GM12878 (cell line): ENCODE measurements around the gene BMI1. TPM values are rescaled to one million over a fixed set of nuclear protein-coding genes. Genes with fewer than 3 reads are reported as not detected.

Experiments
- ATAC-seq: fragments of 200-7000 bp; cut with Tn5 transposase; 3 replicates; pipeline ENCODE4 v1.9.1; 2020; ENCODE audit warnings: mild to moderate bottlenecking, moderate library complexity
- BruUV-seq: library from RNA; stranded (reverse); fragments of 400-500 nt; replicated peaks from 2 replicates; lab custom pipeline; 2021; lab: Mats Ljungman, UMichigan
- CTCF ChIA-PET: fragments of 300-600 bp; sonication (Branson Sonifier 250); formaldehyde crosslinking; extraction: SDS; loops from one replicate; lab custom pipeline; 2021; ENCODE audit warnings: inconsistent platforms; lab: Yijun Ruan, JAX
- POLR2A ChIA-PET: fragments of 350-600 bp; formaldehyde crosslinking; extraction: SDS; loops from one replicate; lab custom pipeline; 2021; ENCODE audit warnings: inconsistent platforms; lab: Charles Lee
- RAD21 ChIA-PET: fragments of 300-600 bp; sonication (Branson Sonifier 250); formaldehyde crosslinking; loops from one replicate; lab custom pipeline; 2023; ENCODE audit warnings: antibody characterized with exemption; ENCODE audit not compliant: unreplicated experiment; lab: Charles Lee
- SMC1A ChIA-PET: fragments of 300-600 bp; sonication (Branson Sonifier 250); formaldehyde crosslinking; loops from one replicate; lab custom pipeline; 2023; ENCODE audit not compliant: unreplicated experiment, uncharacterized antibody; lab: Charles Lee
- DNase-seq: peaks from one replicate; pipeline ENCODE4 v3.0.0-alpha.2; 2011; ENCODE audit warnings: low read depth, low spot score
- FAIRE-seq: peaks from 3 replicates; lab custom pipeline; 2011; peaks lifted over from hg19 to GRCh38; lab: Jason Lieb, UNC
- H2AFZ ChIP-seq: 2 replicates; pipeline ENCODE4 v1.6.0; 2011; ENCODE audit warnings: low read depth, low read length, control low read depth; ENCODE audit not compliant: control insufficient read depth
- H3K27ac ChIP-seq: 2 replicates; pipeline ENCODE4 v1.5.1; 2011; ENCODE audit warnings: control low read depth; ENCODE audit not compliant: control insufficient read depth, insufficient read depth
- H3K27me3 ChIP-seq, 2 experiments: replicated peaks in 1 of 2; 2 replicates each; pipeline versions ENCODE4 v1.6.0 to v1.6.1; 2011; ENCODE audit warnings: low read length in 1 of 2; ENCODE audit not compliant: control insufficient read depth in 2 of 2, insufficient read depth in 2 of 2
- H3K36me3 ChIP-seq, 2 experiments: 2 replicates each; pipeline ENCODE4 v1.5.1; 2011; ENCODE audit warnings: low read length in 1 of 2; ENCODE audit not compliant: control insufficient read depth in 2 of 2, insufficient read depth in 2 of 2
- H3K4me1 ChIP-seq: 2 replicates; pipeline ENCODE4 v1.6.1; 2011; ENCODE audit warnings: mild to moderate bottlenecking, low read length, moderate library complexity, mixed read lengths; ENCODE audit not compliant: control insufficient read depth, insufficient read depth
- H3K4me2 ChIP-seq: 2 replicates; pipeline ENCODE4 v1.6.0; 2011; ENCODE audit warnings: control low read depth; ENCODE audit not compliant: control insufficient read depth, insufficient read depth
- H3K4me3 ChIP-seq: fragments of 200-600 bp; sonication (generic); 2 replicates; pipeline ENCODE4 v1.5.1; 2016
- H3K79me2 ChIP-seq: 2 replicates; pipeline ENCODE4 v1.6.0; 2011; ENCODE audit warnings: low read length; ENCODE audit not compliant: control insufficient read depth, insufficient read depth
- H3K9ac ChIP-seq: 2 replicates; pipeline ENCODE4 v1.8.0; 2011; ENCODE audit warnings: low read length, control low read depth, mixed read lengths; ENCODE audit not compliant: control insufficient read depth, insufficient read depth
- H3K9me3 ChIP-seq: replicated peaks from 3 replicates; pipeline ENCODE4 v1.5.1; 2011; ENCODE audit warnings: mild to moderate bottlenecking, low read length; ENCODE audit not compliant: control insufficient read depth, insufficient read depth
- H4K20me1 ChIP-seq: 2 replicates; pipeline ENCODE4 v1.6.0; 2011; ENCODE audit not compliant: control insufficient read depth, insufficient read depth
- ATF2 ChIP-seq: IDR thresholded peaks from 2 replicates; pipeline ENCODE4 v1.6.1; 2012; ENCODE audit warnings: low read length, inconsistent platforms
- BMI1 ChIP-seq: fragments of 450-650 bp; IDR thresholded peaks from 2 replicates; pipeline ENCODE4 v1.6.1; 2016; ENCODE audit warnings: mild to moderate bottlenecking, moderate library complexity, borderline replicate concordance
- CEBPZ ChIP-seq: fragments of 150-350 bp; IDR thresholded peaks from 2 replicates; pipeline ENCODE4 v1.6.1; 2016; ENCODE audit warnings: low read depth, low read length
- E2F8 ChIP-seq: fragments of 450-650 bp; IDR thresholded peaks from 2 replicates; pipeline ENCODE4 v1.6.1; 2018; ENCODE audit warnings: mild to moderate bottlenecking, low read depth, moderate library complexity; ENCODE audit not compliant: partially characterized antibody
- IRF5 ChIP-seq: fragments of 450-650 bp; IDR thresholded peaks from 2 replicates; pipeline ENCODE4 v1.6.1; 2017; ENCODE audit warnings: borderline replicate concordance
- KLF5 ChIP-seq: fragments of 450-650 bp; IDR thresholded peaks from 2 replicates; pipeline ENCODE4 v1.6.1; 2014; ENCODE audit warnings: mild to moderate bottlenecking; ENCODE audit not compliant: partially characterized antibody
- MTA3 ChIP-seq: IDR thresholded peaks from 2 replicates; pipeline ENCODE4 v1.6.1; 2012; ENCODE audit warnings: low read length, inconsistent platforms, borderline replicate concordance
- MXI1 ChIP-seq: fragments of 150-350 bp; IDR thresholded peaks from 2 replicates; pipeline ENCODE4 v1.6.1; 2011; ENCODE audit warnings: low read depth, mild to moderate bottlenecking, inconsistent platforms, low read length, improper control_type of control experiment
- NFXL1 ChIP-seq: fragments of 450-650 bp; IDR thresholded peaks from 2 replicates; pipeline ENCODE4 v1.6.1; 2017; ENCODE audit warnings: antibody characterized with exemption, mild to moderate bottlenecking, borderline replicate concordance
- NRF1 ChIP-seq: conservative IDR thresholded peaks from 2 replicates; pipeline ENCODE4 v1.6.1; 2011; ENCODE audit warnings: mild to moderate bottlenecking, low read depth, low read length, improper control_type of control experiment
- SUPT20H ChIP-seq: IDR thresholded peaks from 2 replicates; pipeline ENCODE4 v1.6.1; 2011; ENCODE audit warnings: low read depth, mild to moderate bottlenecking, low read length, moderate library complexity, borderline replicate concordance; ENCODE audit not compliant: control insufficient read depth
- WGBS: methylation state at CpG from one replicate; pipeline ENCODE4 v1.1.6; 2016; ENCODE audit warnings: low lambda C conversion rate; ENCODE audit not compliant: insufficient replicate concordance, insufficient coverage; ENCODE audit errors: missing lambda C conversion rate; 5-methylcytosine and 5-hydroxymethylcytosine counted together
- in situ Hi-C: fragments of 300-500 bp; cut with MboI; formaldehyde crosslinking; loops from 9 replicates; pipeline ENCODE4 v1.14.3; 2018; ENCODE audit warnings: mixed read lengths
- intact Hi-C: fragments of 100-400 bp; cut with micrococcal nuclease; formaldehyde crosslinking; loops from one replicate; pipeline ENCODE4 v1.14.2; 2022; ENCODE audit not compliant: unreplicated experiment
- polyA plus RNA-seq, 11 experiments: library from polyadenylated mRNA; depleted of rRNA in 4 of 11; unstranded in 6 of 11; stranded (reverse) in 5 of 11; fragments of >200 nt; fragmentation: Nextera tagmentation in 4 of 11; fragmentation: Illumina TruSeq in 1 of 11; extraction: Ambion mirVana in 4 of 11; extraction: Trizol in 1 of 11; gene quantifications; 1 replicate in 1 of 11; 2 replicates in 10 of 11; pipeline versions ENCODE4 v1.2.1 to v1.2.3, GENCODE V29; 2011 to 2016; ENCODE audit warnings: inconsistent platforms in 2 of 11, missing spikeins in 2 of 11, low read depth in 1 of 11
- total RNA-seq, 4 experiments: library from RNA; depleted of rRNA in 3 of 4; stranded (reverse); fragments of >200 nt in 3 of 4; fragmentation: Illumina TruSeq in 1 of 4; extraction: Trizol in 1 of 4; gene quantifications; 2 replicates each; pipeline versions ENCODE4 v1.2.1 to v1.2.3, GENCODE V29; 2013 to 2021
- TF ChIP-seq, protein P1 (sequence below), 3 experiments: IDR thresholded peaks in 2 of 3; conservative IDR thresholded peaks in 1 of 3; 2 replicates each; pipeline ENCODE4 v1.5.1; 2011; ENCODE audit warnings: low read depth in 3 of 3, low read length in 3 of 3, mild to moderate bottlenecking in 3 of 3, control low read depth in 2 of 3, moderate library complexity in 2 of 3, inconsistent platforms in 1 of 3, mixed read lengths in 1 of 3; ENCODE audit not compliant: control insufficient read depth in 2 of 3, insufficient read depth in 1 of 3; ENCODE audit errors: extremely low read depth in 1 of 3

The BMI1 gene
- total and polyA plus RNA-seq, 10 of the 15 experiments (the other 5 are each of a cell fraction or from before 2014, with no cell fraction given), result 8.0 to 49.7 (median 25.8) TPM

DNA sequence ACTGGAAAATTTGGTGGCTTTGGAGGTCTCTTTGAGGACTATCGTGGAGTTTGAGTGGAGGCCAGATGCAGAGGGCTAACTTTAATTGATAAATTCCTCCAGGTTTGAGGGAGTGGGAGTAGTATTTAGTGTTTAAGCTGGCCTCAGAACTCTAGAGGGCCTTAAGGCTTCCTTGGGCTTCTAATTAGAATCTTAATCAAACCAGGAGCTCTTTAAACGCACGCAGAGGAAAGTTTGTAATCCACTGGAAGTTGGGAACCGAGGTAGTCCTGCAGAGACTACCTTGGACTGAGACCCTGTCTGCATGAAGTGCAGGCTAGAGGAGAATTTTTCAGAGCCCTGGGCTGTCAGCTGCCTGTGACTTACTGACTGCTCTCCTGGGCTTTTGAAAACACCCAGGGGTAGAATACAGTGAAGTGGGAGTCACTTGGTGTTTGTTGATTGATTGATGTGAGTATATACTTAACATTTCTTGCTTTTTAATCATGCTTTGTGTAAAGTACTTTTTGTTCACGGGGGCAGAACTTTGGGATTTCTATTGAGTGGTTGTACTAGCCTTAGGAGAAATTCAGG, 30.3 kb downstream of the BMI1 start:
- no peaks in the 10 kb centered on the region for H3K36me3 ChIP-seq
- FAIRE-seq, result no peak
- SMC1A ChIA-PET, result no interaction called here
- no peak for DNase-seq
- no peak overlapping the region for H2AFZ ChIP-seq
- no peaks in the 10 kb centered on the region for H4K20me1 ChIP-seq
- no peak overlapping the region for H3K4me2 ChIP-seq
- WGBS, result 92% methylated on average over 5 of the region's 5 CpGs
- H3K9ac ChIP-seq, result no peak overlapping the region
- in situ Hi-C loops (no loop called here), intact Hi-C loops (no loop called here)
- ATAC-seq, result no peak
- RAD21 ChIA-PET, result no interaction called here
- H3K27me3 ChIP-seq, result peaks cover 0 to under 1% of the 10 kb centered on the region in 2 experiments; a peak in 1 of 4 replicates
- no peak overlapping the region for H3K4me3 ChIP-seq
- no peaks in the 10 kb centered on the region for H3K4me1 ChIP-seq
- H3K27ac ChIP-seq, result no peak overlapping the region
- CTCF ChIA-PET, result no interaction called here
- H3K79me2 ChIP-seq, result no peaks in the 10 kb centered on the region
- POLR2A ChIA-PET, result no interaction called here
- no peaks in the 10 kb centered on the region for H3K9me3 ChIP-seq
- BruUV-seq, result no TSS peak
- TF ChIP-seq KLF5, result no peak
- TF ChIP-seq NRF1, result no peak
- no peak for TF ChIP-seq MXI1
- TF ChIP-seq NFXL1, result no peak
- TF ChIP-seq CEBPZ, result no peak
- no peak for TF ChIP-seq E2F8
- no peak for TF ChIP-seq MTA3
- TF ChIP-seq ATF2, result no peak
- no peak for TF ChIP-seq SUPT20H
- TF ChIP-seq, protein P1, sequence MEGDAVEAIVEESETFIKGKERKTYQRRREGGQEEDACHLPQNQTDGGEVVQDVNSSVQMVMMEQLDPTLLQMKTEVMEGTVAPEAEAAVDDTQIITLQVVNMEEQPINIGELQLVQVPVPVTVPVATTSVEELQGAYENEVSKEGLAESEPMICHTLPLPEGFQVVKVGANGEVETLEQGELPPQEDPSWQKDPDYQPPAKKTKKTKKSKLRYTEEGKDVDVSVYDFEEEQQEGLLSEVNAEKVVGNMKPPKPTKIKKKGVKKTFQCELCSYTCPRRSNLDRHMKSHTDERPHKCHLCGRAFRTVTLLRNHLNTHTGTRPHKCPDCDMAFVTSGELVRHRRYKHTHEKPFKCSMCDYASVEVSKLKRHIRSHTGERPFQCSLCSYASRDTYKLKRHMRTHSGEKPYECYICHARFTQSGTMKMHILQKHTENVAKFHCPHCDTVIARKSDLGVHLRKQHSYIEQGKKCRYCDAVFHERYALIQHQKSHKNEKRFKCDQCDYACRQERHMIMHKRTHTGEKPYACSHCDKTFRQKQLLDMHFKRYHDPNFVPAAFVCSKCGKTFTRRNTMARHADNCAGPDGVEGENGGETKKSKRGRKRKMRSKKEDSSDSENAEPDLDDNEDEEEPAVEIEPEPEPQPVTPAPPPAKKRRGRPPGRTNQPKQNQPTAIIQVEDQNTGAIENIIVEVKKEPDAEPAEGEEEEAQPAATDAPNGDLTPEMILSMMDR (IDR thresholded peaks at IDR 0.05 in 2 of 3, conservative IDR thresholded peaks at IDR 0.05 in 1 of 3; ENCODE audit: control insufficient read depth in 2 of 3, extremely low read depth in 1 of 3, insufficient read depth in 1 of 3, low read depth in 3 of 3, low read length in 3 of 3), result no peak
- no peak for TF ChIP-seq IRF5
- TF ChIP-seq BMI1, result no peak
